NCI-H1105 treated with DMSO at 0.1 percent for 48 hours (cell line): ENCODE results near the gene HSD17B13.

Experiments
- DNase-seq: peaks from one replicate; lab custom pipeline; 2025; lab: John Stamatoyannopoulos, UW

The HSD17B13 gene

GRCh38 chr4:87262886-87263285 lies 59.8 kb downstream of the HSD17B13 start:
- DNase-seq: no peak

- no peak for DNase-seq
These were observed 62.2 kb downstream of the HSD17B13 start for GRCh38 chr4:87260477-87260876.

GRCh38 chr4:87258677-87259076 lies 64.0 kb downstream of the HSD17B13 start:
- DNase-seq: no peak

GRCh38 chr4:87257523-87257922 lies 65.2 kb downstream of the HSD17B13 start:
- peak; percentile 84 for DNase-seq

GRCh38 chr4:87255755-87256154 lies 66.9 kb downstream of the HSD17B13 start:
- no peak for DNase-seq
